ENCODE data around the gene CREB5. TPM values are rescaled to one million over a fixed set of nuclear protein-coding genes. Genes with fewer than 3 reads are reported as not detected.

The CREB5 gene
- total RNA-seq, 1 donor from 2014 or later = 25.7 TPM

GRCh38 chr7:28432105-28432504 is 19.8 kb downstream of the CREB5 start:
- TF ChIP-seq, protein P1, sequence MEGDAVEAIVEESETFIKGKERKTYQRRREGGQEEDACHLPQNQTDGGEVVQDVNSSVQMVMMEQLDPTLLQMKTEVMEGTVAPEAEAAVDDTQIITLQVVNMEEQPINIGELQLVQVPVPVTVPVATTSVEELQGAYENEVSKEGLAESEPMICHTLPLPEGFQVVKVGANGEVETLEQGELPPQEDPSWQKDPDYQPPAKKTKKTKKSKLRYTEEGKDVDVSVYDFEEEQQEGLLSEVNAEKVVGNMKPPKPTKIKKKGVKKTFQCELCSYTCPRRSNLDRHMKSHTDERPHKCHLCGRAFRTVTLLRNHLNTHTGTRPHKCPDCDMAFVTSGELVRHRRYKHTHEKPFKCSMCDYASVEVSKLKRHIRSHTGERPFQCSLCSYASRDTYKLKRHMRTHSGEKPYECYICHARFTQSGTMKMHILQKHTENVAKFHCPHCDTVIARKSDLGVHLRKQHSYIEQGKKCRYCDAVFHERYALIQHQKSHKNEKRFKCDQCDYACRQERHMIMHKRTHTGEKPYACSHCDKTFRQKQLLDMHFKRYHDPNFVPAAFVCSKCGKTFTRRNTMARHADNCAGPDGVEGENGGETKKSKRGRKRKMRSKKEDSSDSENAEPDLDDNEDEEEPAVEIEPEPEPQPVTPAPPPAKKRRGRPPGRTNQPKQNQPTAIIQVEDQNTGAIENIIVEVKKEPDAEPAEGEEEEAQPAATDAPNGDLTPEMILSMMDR (conservative IDR thresholded peaks at IDR 0.05; ENCODE audit: low read depth, low read length) = no peak
- no peak overlapping the region for H3K4me3 ChIP-seq (ENCODE audit: low read depth, low read length)
- no peak for DNase-seq (ENCODE audit: low read depth)

DNA sequence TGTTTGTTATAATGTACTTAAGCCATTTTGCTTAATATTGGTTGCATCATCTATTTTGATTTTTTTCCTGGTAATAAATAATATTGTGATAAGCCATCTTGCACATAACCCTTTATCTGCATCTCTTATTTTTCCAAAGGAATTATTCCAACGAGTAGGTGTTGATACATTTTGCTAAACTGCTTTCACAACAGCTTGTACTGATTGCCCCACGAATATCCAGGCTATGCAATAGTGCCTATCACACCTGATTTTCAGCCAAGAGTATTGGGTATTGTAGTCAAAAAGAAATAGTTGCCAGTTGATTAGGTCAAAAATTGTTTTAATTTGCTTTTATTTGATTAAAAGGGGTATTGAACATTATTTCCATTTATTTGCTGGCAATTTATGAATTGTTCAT is 20.7 kb downstream of the CREB5 start:
- H3K4me3 ChIP-seq (ENCODE audit: low read depth, low read length) = no peak overlapping the region
- TF ChIP-seq, protein P1 (conservative IDR thresholded peaks at IDR 0.05; ENCODE audit: low read depth, low read length) = no peak
- DNase-seq (ENCODE audit: low read depth) = no peak

DNA sequence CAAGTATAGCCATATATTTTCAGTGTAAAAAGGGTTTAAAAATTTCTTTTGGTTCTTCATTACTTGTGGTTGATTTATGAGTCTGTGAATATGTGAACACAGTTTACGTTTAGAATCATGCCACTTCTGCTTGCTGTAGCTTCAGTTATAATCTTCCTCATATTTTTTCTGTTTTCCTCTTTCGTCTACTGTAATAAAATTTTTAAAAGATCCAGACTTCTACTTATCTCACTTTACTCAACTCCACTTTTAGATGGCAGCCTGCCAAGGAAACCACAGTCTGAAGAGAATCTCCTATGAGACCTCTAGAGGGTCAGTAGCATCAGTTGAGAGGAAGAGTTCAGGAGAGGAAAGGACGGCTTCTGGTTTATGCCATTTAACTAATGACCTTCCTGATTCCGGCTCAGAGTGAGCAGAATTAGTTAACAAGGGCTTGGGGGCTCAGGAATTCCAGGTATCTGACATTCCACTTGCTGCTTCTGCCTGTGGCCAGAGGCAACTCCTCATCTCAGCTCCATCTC is 21.4 kb downstream of the CREB5 start:
- DNase-seq (ENCODE audit: low read depth) = no peak
- TF ChIP-seq, protein P1 (conservative IDR thresholded peaks at IDR 0.05; ENCODE audit: low read depth, low read length) = no peak
- H3K4me3 ChIP-seq (ENCODE audit: low read depth, low read length) = peak overlapping the region; percentile 31

DNA sequence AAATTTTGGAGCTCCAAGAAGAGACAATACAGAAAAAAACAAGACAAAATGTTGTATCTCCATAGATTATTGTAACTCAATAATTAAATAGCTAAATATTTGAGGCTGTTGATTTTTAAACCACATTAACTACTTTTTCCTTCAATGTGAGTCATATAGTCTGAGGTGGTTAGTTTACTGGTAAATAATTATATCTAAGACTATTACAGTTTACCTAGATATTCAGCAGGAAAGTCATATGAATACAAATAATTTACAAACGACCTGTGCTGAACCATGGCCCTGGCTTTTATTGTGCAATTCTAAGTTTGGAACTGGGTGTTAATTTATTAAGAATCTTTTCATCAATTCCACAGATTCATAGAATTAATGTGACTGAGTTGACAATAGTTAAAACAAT is 22.2 kb downstream of the CREB5 start:
- DNase-seq (ENCODE audit: low read depth) = no peak
- TF ChIP-seq, protein P1 (conservative IDR thresholded peaks at IDR 0.05; ENCODE audit: low read depth, low read length) = no peak
- peak overlapping the region; percentile 31 for H3K4me3 ChIP-seq (ENCODE audit: low read depth, low read length)

- no peak for DNase-seq (ENCODE audit: low read depth)
- peak overlapping the region; percentile 31 for H3K4me3 ChIP-seq (ENCODE audit: low read depth, low read length)
- TF ChIP-seq, protein P1 (conservative IDR thresholded peaks at IDR 0.05; ENCODE audit: low read depth, low read length) = no peak
These were observed 22.8 kb downstream of the CREB5 start for GRCh38 chr7:28435152-28435551.

GRCh38 chr7:28435732-28436378 is 23.5 kb downstream of the CREB5 start:
- no peak overlapping the region for H3K4me3 ChIP-seq (ENCODE audit: low read depth, low read length)
- DNase-seq (ENCODE audit: low read depth) = no peak
- TF ChIP-seq, protein P1 (conservative IDR thresholded peaks at IDR 0.05; ENCODE audit: low read depth, low read length) = no peak

GRCh38 chr7:28440055-28440601 is 27.8 kb downstream of the CREB5 start:
- DNase-seq (ENCODE audit: low read depth) = no peak
- H3K4me3 ChIP-seq (ENCODE audit: low read depth, low read length) = no peak overlapping the region
- TF ChIP-seq, protein P1 (conservative IDR thresholded peaks at IDR 0.05; ENCODE audit: low read depth, low read length) = no peak
